GM12878 (cell line): ENCODE measurements around the gene PROSER2. TPM values are rescaled to one million over a fixed set of nuclear protein-coding genes. Genes with fewer than 3 reads are reported as not detected.

ENCODE experiments used
- ATAC-seq: fragments of 200-7000 bp; cut with Tn5 transposase; 3 replicates; pipeline ENCODE4 v1.9.1; 2020; ENCODE audit warnings: mild to moderate bottlenecking, moderate library complexity
- BruUV-seq: library from RNA; stranded (reverse); fragments of 400-500 nt; replicated peaks from 2 replicates; lab custom pipeline; 2021; lab: Mats Ljungman, UMichigan
- CTCF ChIA-PET: fragments of 300-600 bp; sonication (Branson Sonifier 250); formaldehyde crosslinking; extraction: SDS; loops from one replicate; lab custom pipeline; 2021; ENCODE audit warnings: inconsistent platforms; lab: Yijun Ruan, JAX
- POLR2A ChIA-PET: fragments of 350-600 bp; formaldehyde crosslinking; extraction: SDS; loops from one replicate; lab custom pipeline; 2021; ENCODE audit warnings: inconsistent platforms; lab: Charles Lee
- RAD21 ChIA-PET: fragments of 300-600 bp; sonication (Branson Sonifier 250); formaldehyde crosslinking; loops from one replicate; lab custom pipeline; 2023; ENCODE audit warnings: antibody characterized with exemption; ENCODE audit not compliant: unreplicated experiment; lab: Charles Lee
- SMC1A ChIA-PET: fragments of 300-600 bp; sonication (Branson Sonifier 250); formaldehyde crosslinking; loops from one replicate; lab custom pipeline; 2023; ENCODE audit not compliant: unreplicated experiment, uncharacterized antibody; lab: Charles Lee
- DNase-seq: peaks from one replicate; pipeline ENCODE4 v3.0.0-alpha.2; 2011; ENCODE audit warnings: low read depth, low spot score
- FAIRE-seq: peaks from 3 replicates; lab custom pipeline; 2011; peaks lifted over from hg19 to GRCh38; lab: Jason Lieb, UNC
- H2AFZ ChIP-seq: 2 replicates; pipeline ENCODE4 v1.6.0; 2011; ENCODE audit warnings: low read depth, low read length, control low read depth; ENCODE audit not compliant: control insufficient read depth
- H3K27ac ChIP-seq: 2 replicates; pipeline ENCODE4 v1.5.1; 2011; ENCODE audit warnings: control low read depth; ENCODE audit not compliant: control insufficient read depth, insufficient read depth
- H3K27me3 ChIP-seq, 2 experiments: replicated peaks in 1 of 2; 2 replicates each; pipeline versions ENCODE4 v1.6.0 to v1.6.1; 2011; ENCODE audit warnings: low read length in 1 of 2; ENCODE audit not compliant: control insufficient read depth in 2 of 2, insufficient read depth in 2 of 2
- H3K36me3 ChIP-seq, 2 experiments: 2 replicates each; pipeline ENCODE4 v1.5.1; 2011; ENCODE audit warnings: low read length in 1 of 2; ENCODE audit not compliant: control insufficient read depth in 2 of 2, insufficient read depth in 2 of 2
- H3K4me1 ChIP-seq: 2 replicates; pipeline ENCODE4 v1.6.1; 2011; ENCODE audit warnings: mild to moderate bottlenecking, low read length, moderate library complexity, mixed read lengths; ENCODE audit not compliant: control insufficient read depth, insufficient read depth
- H3K4me2 ChIP-seq: 2 replicates; pipeline ENCODE4 v1.6.0; 2011; ENCODE audit warnings: control low read depth; ENCODE audit not compliant: control insufficient read depth, insufficient read depth
- H3K4me3 ChIP-seq: fragments of 200-600 bp; sonication (generic); 2 replicates; pipeline ENCODE4 v1.5.1; 2016
- H3K79me2 ChIP-seq: 2 replicates; pipeline ENCODE4 v1.6.0; 2011; ENCODE audit warnings: low read length; ENCODE audit not compliant: control insufficient read depth, insufficient read depth
- H3K9ac ChIP-seq: 2 replicates; pipeline ENCODE4 v1.8.0; 2011; ENCODE audit warnings: low read length, control low read depth, mixed read lengths; ENCODE audit not compliant: control insufficient read depth, insufficient read depth
- H3K9me3 ChIP-seq: replicated peaks from 3 replicates; pipeline ENCODE4 v1.5.1; 2011; ENCODE audit warnings: mild to moderate bottlenecking, low read length; ENCODE audit not compliant: control insufficient read depth, insufficient read depth
- H4K20me1 ChIP-seq: 2 replicates; pipeline ENCODE4 v1.6.0; 2011; ENCODE audit not compliant: control insufficient read depth, insufficient read depth
- ASH2L ChIP-seq: fragments of 300-600, 200-600 bp; sonication (generic); IDR thresholded peaks from 2 replicates; pipeline ENCODE4 v1.6.1; 2017; ENCODE audit warnings: low read depth, mild to moderate bottlenecking, borderline replicate concordance
- CBX3 ChIP-seq: fragments of 200-600 bp; sonication (generic); IDR thresholded peaks from 2 replicates; pipeline ENCODE4 v1.6.1; 2016; ENCODE audit warnings: low read depth, borderline replicate concordance
- CREM ChIP-seq: IDR thresholded peaks from 2 replicates; pipeline ENCODE4 v1.6.1; 2014; ENCODE audit warnings: antibody characterized with exemption, low read depth
- ETV6 ChIP-seq, 2 experiments: fragments of 450-650 bp in 1 of 2; IDR thresholded peaks in 1 of 2; conservative IDR thresholded peaks in 1 of 2; 2 replicates each; pipeline ENCODE4 v1.6.1; 2014; ENCODE audit warnings: antibody characterized with exemption in 1 of 2, borderline replicate concordance in 1 of 2, low read depth in 1 of 2, mild to moderate bottlenecking in 1 of 2, moderate library complexity in 1 of 2
- MTA2 ChIP-seq: fragments of 450-650 bp; IDR thresholded peaks from 2 replicates; pipeline ENCODE4 v1.6.1; 2016; ENCODE audit warnings: low read depth, mild to moderate bottlenecking, moderate library complexity
- NFIC ChIP-seq: IDR thresholded peaks from 2 replicates; pipeline ENCODE4 v1.6.1; 2012; ENCODE audit warnings: low read depth, mild to moderate bottlenecking, inconsistent platforms, low read length, moderate library complexity
- NFYA ChIP-seq: IDR thresholded peaks from 2 replicates; pipeline ENCODE4 v1.6.1; 2011; ENCODE audit warnings: low read depth, mild to moderate bottlenecking, low read length, improper control_type of control experiment, borderline replicate concordance
- POU2F2 ChIP-seq: IDR thresholded peaks from 3 replicates; pipeline ENCODE4 v1.6.1; 2011; ENCODE audit warnings: low read depth, mild to moderate bottlenecking, low read length, borderline replicate concordance
- SIN3A ChIP-seq: IDR thresholded peaks from 2 replicates; pipeline ENCODE4 v1.6.1; 2012; ENCODE audit warnings: low read depth, low read length, improper control_type of control experiment
- SMAD5 ChIP-seq: IDR thresholded peaks from 2 replicates; pipeline ENCODE4 v1.6.1; 2016; ENCODE audit warnings: antibody characterized with exemption, low read depth
- SP1 ChIP-seq: IDR thresholded peaks from one replicate; pipeline ENCODE4 v1.6.1; 2011; ENCODE audit warnings: low read depth, low read length
- ZBTB4 ChIP-seq: fragments of 450-650 bp; formaldehyde crosslinking; IDR thresholded peaks from 2 replicates; pipeline ENCODE4 v1.4.0; 2022; ENCODE audit warnings: mild to moderate bottlenecking, moderate library complexity
- ZNF207 ChIP-seq: fragments of 450-650 bp; IDR thresholded peaks from 2 replicates; pipeline ENCODE4 v1.6.1; 2014; ENCODE audit warnings: antibody characterized with exemption, mild to moderate bottlenecking, borderline replicate concordance
- WGBS: methylation state at CpG from one replicate; pipeline ENCODE4 v1.1.6; 2016; ENCODE audit warnings: low lambda C conversion rate; ENCODE audit not compliant: insufficient replicate concordance, insufficient coverage; ENCODE audit errors: missing lambda C conversion rate; 5-methylcytosine and 5-hydroxymethylcytosine counted together
- in situ Hi-C: fragments of 300-500 bp; cut with MboI; formaldehyde crosslinking; loops from 9 replicates; pipeline ENCODE4 v1.14.3; 2018; ENCODE audit warnings: mixed read lengths
- intact Hi-C: fragments of 100-400 bp; cut with micrococcal nuclease; formaldehyde crosslinking; loops from one replicate; pipeline ENCODE4 v1.14.2; 2022; ENCODE audit not compliant: unreplicated experiment
- polyA plus RNA-seq, 11 experiments: library from polyadenylated mRNA; depleted of rRNA in 4 of 11; unstranded in 6 of 11; stranded (reverse) in 5 of 11; fragments of >200 nt; fragmentation: Nextera tagmentation in 4 of 11; fragmentation: Illumina TruSeq in 1 of 11; extraction: Ambion mirVana in 4 of 11; extraction: Trizol in 1 of 11; gene quantifications; 1 replicate in 1 of 11; 2 replicates in 10 of 11; pipeline versions ENCODE4 v1.2.1 to v1.2.3, GENCODE V29; 2011 to 2016; ENCODE audit warnings: inconsistent platforms in 2 of 11, missing spikeins in 2 of 11, low read depth in 1 of 11
- total RNA-seq, 4 experiments: library from RNA; depleted of rRNA in 3 of 4; stranded (reverse); fragments of >200 nt in 3 of 4; fragmentation: Illumina TruSeq in 1 of 4; extraction: Trizol in 1 of 4; gene quantifications; 2 replicates each; pipeline versions ENCODE4 v1.2.1 to v1.2.3, GENCODE V29; 2013 to 2021

The PROSER2 gene
- total and polyA plus RNA-seq, 10 of the 15 experiments (the other 5 are each of a cell fraction or from before 2014, with no cell fraction given) = 0.04 to 0.25 (median 0.07) TPM; not detected in 6

GRCh38 chr10:11805792-11806191 lies 17.4 kb upstream of the PROSER2 start:
- ATAC-seq = no peak
- POLR2A ChIA-PET = no interaction called here
- H3K27me3 ChIP-seq = peaks cover 0 to 1% of the 10 kb centered on the region in 2 experiments; a peak in 1 of 4 replicates
- no peak overlapping the region for H2AFZ ChIP-seq
- BruUV-seq = no TSS peak
- TF ChIP-seq NFIC (no peak), NFYA (no peak), MTA2 (no peak), ZNF207 (no peak), SIN3A (no peak), ETV6 (conservative IDR thresholded peaks at IDR 0.05 in 1 of 2, IDR thresholded peaks at IDR 0.05 in 1 of 2; ENCODE audit: borderline replicate concordance in 1 of 2, low read depth in 1 of 2) (no peak), SMAD5 (no peak), CBX3 (no peak), ASH2L (no peak), CREM (no peak), POU2F2 (no peak), SP1 (no peak), ZBTB4 (no peak)
- TF ChIP-seq, all 136 proteins: peak for 0
- no peaks in the 10 kb centered on the region for H3K4me1 ChIP-seq
- H3K4me2 ChIP-seq = no peak overlapping the region
- DNase-seq (no peak), FAIRE-seq (no peak)
- WGBS = 11% methylated on average over 4 of the region's 4 CpGs
- no peak overlapping the region for H3K4me3 ChIP-seq
- no peaks in the 10 kb centered on the region for H3K36me3 ChIP-seq
- intact Hi-C loops (no loop called here), in situ Hi-C loops (no loop called here)
- no peaks in the 10 kb centered on the region for H3K9me3 ChIP-seq
- H4K20me1 ChIP-seq = no peaks in the 10 kb centered on the region
- H3K27ac ChIP-seq = no peak overlapping the region
- SMC1A ChIA-PET = no interaction called here
- RAD21 ChIA-PET = no interaction called here
- CTCF ChIA-PET = no interaction called here
- H3K79me2 ChIP-seq = no peaks in the 10 kb centered on the region
- no peak overlapping the region for H3K9ac ChIP-seq
